GM19463 (cell line): ENCODE results near the gene MRPL52.
"Not testable (repeated sequence)": the region's sequence is repeated elsewhere in the genome, so short reads cannot be mapped to it uniquely, and the experiment has no call there.

Source experiments
- ATAC-seq: cut with Tn5 transposase; IDR thresholded peaks from one replicate; pipeline ENCODE4 v1.9.1; 2021; ENCODE audit warnings: mild to moderate bottlenecking, moderate library complexity; ENCODE audit not compliant: unreplicated experiment

Gene MRPL52

DNA sequence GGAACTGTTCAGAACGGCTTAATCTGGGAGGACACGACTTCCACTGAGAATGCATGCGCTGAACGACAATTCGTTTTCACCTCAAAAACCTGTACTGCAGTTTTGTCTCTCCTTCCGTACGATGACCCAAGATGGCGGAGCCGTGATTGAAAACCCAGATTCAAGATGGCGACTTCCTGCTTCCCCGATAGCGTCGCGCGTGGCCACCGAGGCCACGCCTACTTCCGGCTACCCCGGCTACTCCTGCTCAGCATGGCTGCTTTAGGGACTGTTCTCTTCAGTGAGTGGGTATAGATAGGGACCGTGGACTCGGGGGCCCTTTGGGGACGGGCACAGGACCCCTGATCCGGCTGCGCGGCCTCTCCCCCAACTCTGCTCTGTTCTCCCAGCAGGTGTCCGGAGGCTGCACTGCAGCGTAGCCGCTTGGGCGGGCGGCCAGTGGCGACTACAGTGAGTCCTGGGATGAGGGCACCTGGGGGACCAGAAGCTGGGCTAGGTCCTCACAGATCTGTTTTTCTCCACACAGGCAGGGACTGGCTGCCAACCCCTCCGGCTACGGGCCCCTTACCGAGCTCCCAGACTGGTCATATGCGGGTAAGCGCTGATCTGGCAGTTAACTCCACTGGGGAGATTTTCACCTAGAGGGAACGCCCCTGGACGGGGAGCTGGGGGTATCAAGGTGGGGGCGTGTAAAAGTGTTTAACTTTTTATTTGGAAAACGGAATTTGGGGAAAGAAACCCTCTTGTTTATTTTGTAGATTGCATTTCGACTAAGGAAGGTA lies at the start of gene MRPL52:
Gene MRPL52, plus strand, starts transcription at position 227 of the 782 bp plus-strand sequence. Its CDS starts 26 bp downstream, at position 253.
- peak; percentile 90 for ATAC-seq

DNA sequence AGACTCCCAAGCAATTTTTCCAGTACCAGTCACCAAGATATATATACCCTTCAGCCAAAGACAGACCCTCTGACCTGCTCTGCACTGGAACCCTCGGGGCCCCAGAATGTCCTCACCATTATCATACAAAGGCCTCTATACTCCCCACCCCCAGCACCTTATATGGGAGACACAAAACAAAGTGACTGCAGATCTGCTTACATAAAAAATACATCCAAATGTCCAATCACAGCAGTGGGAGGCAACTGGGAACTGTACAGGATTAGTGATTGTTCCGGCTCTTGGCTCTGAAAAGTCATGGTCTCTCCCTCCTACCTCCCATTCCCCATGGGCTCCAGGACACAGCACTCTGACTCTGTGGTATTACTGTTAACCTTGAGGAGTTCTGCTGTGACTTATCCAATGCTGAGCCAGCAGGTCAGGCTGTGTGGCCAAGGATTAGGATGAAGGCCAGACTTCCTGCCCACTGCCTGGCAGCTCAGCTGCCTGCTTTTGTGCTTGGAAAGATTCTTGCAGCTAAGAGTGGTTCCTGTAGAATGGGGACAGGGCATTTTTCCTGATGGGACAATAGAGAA lies 49.5 kb upstream of the MRPL52 start:
- ATAC-seq = no peak

DNA sequence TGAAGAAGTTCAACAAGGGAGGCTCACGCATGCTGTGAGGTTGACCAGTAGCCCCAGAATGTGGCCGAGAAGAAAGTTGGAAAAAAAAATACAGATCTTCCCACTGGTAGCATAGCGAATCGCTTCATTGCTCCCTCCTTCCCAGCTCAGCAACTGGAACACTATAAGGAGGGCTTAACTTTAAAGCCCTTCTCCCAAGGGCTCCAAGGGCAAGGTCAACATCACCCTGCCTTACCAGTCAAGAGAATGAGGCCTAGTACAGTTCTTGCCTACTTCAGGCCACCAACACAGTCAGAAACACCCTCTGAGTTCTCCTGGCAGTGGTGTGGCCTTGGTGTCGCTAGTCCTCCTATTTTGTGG lies 48.8 kb upstream of the MRPL52 start:
- ATAC-seq = no peak

DNA sequence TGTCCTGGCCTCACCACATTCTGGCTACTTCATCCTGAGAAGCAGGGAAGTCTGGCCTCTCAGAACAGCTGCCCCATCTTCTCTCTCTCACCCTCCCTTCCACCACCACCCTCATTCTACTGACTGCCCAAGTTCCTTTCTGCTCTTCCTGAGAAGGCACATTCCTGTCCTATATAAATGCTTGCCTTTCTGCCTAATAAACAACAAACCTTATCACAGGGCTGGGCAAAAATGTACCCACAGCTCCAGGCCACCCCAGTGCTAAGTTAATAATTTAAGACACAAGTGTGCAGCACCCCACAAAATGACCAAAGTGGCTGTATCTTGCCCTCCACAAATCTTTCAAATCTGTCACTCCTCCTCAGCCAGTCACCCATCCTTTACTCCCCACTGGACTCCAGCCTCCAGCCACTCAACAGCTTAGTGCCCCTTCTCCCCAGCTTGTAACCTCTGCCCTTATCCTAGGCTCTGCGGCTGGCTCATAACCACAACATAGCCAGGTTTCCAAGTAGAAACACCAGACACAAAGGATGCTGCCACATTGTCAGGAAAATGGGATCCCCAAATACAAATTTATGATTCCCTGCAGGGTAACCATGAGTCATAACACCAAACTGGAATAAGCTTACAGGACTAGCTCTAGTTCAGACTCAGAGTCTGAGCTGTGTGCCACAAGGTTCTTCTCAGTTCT lies 48.2 kb upstream of the MRPL52 start:
- no peak for ATAC-seq

DNA sequence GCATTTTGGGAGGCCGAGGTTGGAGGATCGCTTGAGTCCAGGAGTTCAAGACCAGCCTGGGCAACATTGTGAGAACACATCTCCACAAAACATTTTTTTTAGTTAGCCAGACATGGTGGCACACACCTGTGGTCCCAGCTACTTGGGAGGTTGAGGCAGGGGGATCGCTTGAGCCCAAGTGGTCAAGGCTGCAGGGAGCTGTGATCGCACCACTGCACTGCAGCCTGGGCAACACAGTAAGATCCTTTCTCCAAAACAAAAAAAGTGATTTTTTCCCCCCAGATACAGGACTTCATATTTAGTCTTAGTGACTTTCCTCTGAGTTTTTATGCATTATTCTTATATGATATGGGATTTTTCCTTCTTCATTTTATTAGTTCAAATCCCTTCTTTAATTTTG lies 43.0 kb upstream of the MRPL52 start:
- ATAC-seq = no peak

DNA sequence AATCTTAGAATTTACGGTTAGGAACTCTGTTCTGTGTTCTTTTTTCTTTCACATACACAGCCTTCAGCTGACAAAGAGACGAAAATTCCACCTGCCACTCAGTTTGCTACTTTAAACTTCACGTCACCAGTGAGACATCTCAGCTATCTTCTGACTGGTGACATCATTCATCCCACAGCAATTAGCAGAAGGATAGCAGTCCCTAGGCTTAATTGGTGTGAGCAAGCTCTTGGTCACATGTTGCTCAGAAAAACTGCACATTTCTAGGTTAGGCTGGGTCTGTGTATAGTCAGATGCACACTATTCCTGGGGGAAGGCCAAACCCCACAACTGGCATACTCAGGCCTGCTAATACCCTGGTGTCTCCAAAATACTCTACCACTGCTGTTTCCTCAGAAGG lies 38.4 kb upstream of the MRPL52 start:
- no peak for ATAC-seq

DNA sequence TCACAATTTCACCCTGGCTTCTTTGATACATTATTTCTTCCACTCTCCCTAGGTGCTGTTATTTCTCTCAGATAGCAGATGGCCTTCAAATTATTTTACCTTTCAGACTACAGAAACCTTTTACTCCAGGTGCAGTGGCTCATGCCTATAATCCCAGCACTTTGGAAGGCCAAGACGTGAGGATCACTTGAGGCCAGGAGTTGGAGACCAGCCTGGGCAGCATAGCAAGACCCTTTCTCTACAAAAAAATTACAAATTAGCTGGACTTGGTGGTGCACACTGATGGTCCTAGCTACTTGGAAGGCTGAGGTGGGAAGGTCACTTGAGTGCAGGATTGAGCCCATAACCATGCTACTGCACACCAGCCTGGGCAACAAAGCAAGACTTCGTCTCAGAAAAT lies 37.5 kb upstream of the MRPL52 start:
- no peak for ATAC-seq

DNA sequence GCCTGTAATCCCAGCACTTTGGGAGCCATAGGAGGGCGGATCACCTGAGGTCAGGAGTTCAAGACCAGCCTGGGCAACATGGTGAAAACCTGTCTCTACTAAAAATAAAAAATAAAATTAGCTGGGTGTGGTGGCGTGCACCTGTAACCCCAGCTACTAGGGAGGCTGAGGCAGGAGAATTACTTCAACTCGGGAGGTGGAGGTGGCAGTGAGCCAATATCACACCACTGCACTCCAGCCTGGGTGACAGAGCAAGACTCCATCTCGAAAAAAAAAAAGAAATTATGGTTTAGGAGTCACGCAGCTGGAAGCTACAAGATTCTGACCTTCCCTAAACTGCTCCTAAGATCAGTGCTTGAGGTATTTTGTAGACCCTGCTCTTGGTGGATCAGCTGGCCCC lies 36.1 kb upstream of the MRPL52 start:
- not testable (repeated sequence) for ATAC-seq

DNA sequence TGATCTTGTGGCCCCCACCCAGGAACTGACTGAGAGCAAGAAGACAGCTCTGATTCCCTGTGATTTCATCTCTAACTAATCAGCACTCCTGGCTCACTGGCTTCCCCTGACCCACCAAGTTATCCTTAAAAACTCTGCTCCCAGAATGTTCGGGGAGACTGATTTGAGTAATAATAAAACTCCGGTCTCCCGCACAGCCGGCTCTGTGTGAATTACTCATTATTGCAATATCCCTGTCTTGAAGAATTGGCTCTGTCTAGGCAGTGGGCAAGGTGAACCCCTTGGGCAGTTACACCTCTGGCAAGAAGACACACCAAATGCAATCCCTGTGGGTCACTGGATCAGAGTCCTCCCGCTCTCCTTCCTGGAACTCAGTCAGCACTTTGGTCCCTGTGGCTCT lies 35.7 kb upstream of the MRPL52 start:
- ATAC-seq = no peak

DNA sequence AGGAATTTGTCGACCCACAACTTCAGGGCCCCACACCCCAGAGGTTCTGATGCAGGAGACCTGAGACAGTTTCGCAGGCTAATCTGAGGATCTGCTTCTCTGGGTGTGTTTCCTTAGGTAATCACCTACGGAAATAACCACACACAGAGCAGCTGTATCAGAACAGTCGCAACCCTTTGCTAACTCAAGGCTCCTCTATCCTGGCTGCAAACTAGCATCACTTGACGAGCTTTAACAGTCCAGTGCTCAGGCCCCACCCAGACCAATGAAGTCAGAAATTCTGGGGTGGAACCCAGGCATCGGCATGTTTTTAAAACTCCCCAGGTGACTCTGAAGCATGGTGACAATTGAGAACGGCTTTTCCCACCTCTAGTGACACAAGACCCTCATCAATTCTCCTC lies 35.1 kb upstream of the MRPL52 start:
- peak; percentile 47 for ATAC-seq

DNA sequence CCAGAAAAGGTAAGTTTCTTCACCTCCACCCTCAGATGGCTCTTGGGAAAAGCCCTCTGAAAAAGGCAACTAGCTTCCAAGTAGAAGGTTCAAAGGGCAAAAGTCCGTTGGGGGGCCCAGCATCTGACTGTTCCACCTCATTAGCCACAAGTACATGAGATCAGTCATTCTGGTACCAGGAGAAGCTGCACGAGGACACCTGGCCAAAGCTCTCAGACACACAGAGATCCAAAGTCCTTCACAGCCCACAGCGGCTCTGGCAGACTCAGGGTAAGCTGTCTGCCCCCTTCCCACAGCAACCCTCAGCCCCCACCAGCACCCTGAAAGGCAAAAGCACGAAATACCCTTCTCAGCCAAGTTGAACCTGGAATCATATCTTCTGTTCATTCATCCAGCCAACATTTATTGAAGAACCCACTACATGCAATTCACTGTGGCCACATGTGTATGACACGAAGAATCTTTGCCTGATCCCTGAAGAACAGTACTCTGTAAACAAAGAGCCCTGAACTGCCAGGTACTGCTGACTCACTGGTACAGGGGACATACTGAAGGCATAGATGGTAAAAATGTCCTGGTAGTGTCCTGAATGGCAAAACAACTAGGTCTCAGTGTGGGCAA lies 33.5 kb upstream of the MRPL52 start:
- ATAC-seq = peak; percentile 63

DNA sequence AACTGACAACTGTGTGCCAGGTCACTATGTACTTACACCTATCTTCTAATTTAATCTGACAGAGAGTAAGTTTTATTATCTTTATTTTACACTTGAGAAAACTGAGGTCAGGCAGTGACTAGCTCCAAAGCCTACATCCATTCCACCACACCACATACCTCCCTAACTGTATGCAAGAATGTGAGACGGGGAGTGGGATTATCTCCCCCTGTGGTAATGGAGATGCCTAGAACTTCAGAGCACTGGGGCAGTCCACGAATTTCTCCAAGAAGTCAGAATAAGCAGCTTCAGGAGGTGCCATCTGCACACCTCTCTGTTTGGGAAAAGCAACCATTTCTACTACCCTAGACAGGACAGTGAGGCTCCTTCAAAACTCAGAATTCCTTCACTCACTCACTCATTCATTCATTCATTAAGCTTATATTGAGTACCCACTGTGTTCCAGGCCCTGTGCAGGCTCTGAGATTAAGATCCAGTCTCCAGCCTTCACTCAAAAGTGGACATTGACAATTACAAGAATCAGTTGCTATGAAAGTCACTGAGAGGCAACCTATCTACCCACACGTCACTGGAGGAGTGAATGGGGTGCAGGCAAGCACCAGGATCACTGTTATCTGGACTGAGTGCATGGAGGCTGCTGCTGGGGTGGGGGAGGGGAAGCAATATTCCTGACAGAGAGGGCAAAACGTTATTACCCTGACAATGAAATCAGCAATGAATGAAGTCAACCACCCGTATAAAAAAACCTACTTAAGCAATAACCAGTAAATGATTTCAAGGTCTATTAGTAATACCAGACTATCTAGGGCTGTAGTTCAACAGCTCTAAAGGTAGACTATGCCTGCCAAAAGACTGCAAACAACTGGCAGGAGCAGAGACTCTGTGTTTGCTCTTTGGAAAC lies 32.4 kb upstream of the MRPL52 start:
- no peak for ATAC-seq

DNA sequence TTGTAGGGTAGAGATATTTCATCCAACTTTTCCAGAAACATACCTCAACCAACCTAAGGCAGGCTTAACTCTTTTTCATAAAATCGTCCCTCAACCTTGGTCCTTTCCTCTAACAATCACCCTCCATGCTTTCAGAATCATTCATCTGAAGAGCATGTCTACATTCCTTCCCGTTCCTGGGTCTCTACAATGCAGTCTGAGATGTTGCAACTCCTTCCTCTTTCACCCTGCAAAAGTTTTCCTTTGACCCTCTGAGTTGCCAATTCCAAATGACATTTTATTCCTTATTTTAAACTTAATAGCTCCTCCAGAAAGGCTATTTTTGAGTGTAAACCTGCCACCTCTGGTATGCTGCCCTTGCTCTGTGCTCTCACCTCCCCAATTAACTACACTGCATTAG lies 31.2 kb upstream of the MRPL52 start:
- no peak for ATAC-seq

DNA sequence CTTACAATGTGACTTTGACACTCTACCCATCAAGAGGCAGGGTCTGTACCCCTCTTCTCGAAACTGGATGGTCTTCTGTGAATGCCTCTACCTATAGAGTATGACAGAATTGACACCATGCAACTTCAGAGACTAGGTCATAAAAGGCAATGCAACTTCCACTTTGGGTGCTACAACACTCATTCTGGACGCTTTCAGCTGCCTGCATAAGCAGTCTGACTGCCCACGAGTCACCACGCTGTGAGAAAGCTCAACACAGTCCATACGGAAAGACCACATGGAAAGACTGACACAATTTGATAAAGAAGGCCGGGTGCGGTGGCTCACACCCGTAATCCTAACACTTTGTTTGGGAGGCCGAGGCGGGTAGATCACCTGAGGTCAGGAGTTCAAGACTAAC lies 29.3 kb upstream of the MRPL52 start:
- no peak for ATAC-seq

DNA sequence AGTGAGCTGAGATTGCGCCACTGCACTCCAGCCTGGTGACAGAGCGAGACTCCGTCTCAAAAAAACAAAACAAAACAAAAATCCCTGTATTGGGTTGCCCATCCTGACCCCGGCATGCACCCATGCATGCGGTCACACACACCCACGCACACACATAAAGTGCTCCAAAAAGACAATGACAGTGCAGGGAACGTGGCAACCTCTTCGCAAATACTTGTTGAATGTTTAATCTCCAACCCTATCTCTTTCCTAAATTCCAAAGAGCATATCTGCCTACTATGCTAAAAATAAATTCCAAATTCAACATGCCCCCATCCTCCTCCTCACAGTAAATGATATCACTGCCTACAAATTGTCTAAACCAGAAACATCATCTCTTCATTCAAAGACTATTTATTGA lies 28.0 kb upstream of the MRPL52 start:
- no peak for ATAC-seq

DNA sequence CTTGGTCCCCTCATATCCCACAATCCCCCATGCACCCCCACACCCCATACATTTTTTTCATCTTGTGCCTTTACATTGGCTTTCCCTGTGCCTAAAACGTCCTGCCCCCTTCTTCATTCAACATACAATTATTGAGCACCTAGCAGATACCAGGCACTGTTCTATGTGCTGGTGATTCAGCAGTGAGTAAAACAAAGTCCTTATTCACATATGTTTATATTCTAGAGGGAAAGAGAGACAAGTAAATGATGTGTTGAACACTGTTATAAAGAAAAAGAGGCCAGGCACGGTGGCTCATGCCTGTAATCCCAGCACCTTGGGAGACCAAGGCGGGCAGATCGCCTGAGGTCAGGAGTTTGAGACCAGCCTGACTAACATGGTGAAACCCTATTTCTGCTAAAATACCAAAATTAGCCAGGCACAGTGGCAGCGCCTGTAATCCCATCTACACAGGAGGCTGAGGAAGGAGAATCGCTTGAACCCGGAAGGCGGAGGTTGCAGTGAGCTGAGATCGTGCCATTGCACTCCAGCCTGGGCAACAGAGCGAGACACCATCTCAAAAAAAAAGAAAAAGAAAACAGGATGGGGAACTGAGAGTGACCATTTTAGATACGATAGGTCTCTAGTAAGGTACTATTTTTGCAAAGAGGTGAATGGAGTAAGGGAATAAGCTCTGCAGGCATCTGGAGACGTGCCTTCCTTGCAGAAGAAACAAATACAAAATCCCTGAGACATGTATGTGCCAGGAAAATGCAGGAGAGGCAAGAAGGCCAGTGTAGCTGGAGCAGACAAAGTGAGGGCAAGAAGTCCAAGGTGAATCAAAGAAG lies 26.6 kb upstream of the MRPL52 start:
- ATAC-seq = no peak

DNA sequence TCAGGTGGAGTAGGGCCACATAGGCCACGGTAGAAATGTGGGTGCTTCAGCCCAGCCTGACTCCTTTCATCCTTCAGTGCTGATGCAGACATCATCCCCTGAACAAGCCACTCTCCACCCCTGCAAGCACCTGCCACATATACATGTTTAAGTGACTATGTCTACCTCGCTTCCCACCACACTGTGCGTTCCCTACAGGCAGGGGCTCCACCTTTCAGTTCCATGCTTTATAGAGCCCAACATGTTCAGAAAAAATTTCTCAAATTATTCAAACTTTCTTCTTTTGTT lies 26.1 kb upstream of the MRPL52 start:
- ATAC-seq = no peak

DNA sequence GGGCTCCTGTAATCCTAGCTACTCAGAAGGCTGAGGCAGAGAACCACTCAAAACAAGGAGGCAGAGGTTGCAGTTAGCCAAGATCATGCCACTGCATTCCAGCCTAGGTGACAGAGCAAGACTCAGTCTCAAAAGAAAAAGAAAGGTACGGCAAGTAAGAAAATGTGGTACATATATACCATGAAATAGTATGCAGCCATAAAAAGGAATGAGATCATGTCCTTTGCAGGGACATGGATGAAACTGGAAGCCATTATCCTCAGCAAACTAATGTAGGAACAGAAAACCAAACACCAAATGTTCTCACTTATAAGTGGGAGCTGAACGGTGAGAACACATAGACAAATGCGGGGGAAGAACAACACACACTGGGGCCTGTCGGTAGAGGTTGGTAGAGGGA lies 24.5 kb upstream of the MRPL52 start:
- not testable (repeated sequence) for ATAC-seq

DNA sequence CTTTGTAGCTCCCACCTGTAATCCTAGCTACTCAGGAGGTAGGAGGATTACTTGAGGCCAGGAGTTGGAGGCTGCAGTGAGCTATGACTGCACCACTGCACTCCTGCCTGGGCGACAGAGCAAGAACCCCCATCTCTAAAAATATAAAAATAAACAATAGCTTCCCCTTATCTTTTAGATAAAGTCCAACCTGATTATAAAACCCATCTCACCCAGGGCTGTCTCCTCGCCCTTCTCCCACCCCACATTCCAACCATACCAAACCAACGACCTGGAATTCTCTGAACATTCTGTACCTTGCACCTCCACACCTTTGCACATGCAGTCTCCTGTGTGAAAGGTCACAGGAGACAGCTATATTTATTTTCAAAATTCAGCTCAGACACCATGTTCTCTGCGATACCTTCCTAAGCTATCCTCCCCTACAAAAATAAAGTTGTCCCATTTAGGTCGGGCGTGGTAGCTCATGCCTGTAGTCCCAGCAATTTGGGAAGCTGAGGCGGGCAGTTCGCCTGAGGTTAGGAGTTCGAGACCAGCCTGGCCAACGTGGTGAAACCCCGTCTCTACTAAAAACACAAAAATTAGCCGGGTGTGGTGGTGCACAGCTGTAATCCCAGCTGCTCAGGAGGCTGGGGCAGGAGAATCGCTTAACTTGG lies 22.1 kb upstream of the MRPL52 start:
- ATAC-seq = no peak
